ENCODE results near the gene ZGLP1. TPM values are rescaled to one million over a fixed set of nuclear protein-coding genes. Genes with fewer than 3 reads are reported as not detected.

Gene ZGLP1
- total and polyA plus RNA-seq, 2 donors (not counting 1 experiment from before 2014, with no cell fraction given): 6.4 to 8.0 TPM

- intact Hi-C loops (cut with micrococcal nuclease): no loop called here
- H3K4me3 Mint-ChIP-seq: no peak overlapping the region
These were observed 53.1 kb downstream of the ZGLP1 start for GRCh38 chr19:10256551-10256950.

More at GRCh38 chr19:10256551-10256950, 53.1 kb downstream of the ZGLP1 start:
- H3K79me2 ChIP-seq (ENCODE audit: control insufficient read depth, insufficient read depth, low read length): peaks cover 19% of the 10 kb centered on the region
- H3K9ac ChIP-seq (ENCODE audit: low read length): no peak overlapping the region
- peaks cover 6 to 11% of the 10 kb centered on the region in 2 donors for H3K4me1 ChIP-seq (ENCODE audit: control insufficient read depth in 2 of 2, insufficient read depth in 2 of 2, low read length in 2 of 2)
- H3K27me3 Mint-ChIP-seq: no peaks in the 10 kb centered on the region
- H4K20me1 ChIP-seq (ENCODE audit: control insufficient read depth, insufficient read depth, low read length, poor library complexity, severe bottlenecking): peaks cover 5% of the 10 kb centered on the region
- H3K36me3 ChIP-seq (replicated peaks in 1 of 2; ENCODE audit: control extremely low read depth in 1 of 2, control insufficient read depth in 1 of 2, extremely low read depth in 1 of 2, insufficient read depth in 2 of 2, low read length in 1 of 2): peaks cover 0 to 41% of the 10 kb centered on the region in 2 experiments
- TF ChIP-seq EZH2 (IDR thresholded peaks at IDR 0.05; ENCODE audit: borderline replicate concordance, insufficient read depth, low read depth, low read length, poor library complexity, severe bottlenecking) (no peak), CTCF (IDR thresholded peaks at IDR 0.05) (no peak)
- no peaks in the 10 kb centered on the region for H3K9me3 Mint-ChIP-seq (ENCODE audit: insufficient read depth)
- no peak overlapping the region for H2AFZ ChIP-seq (ENCODE audit: insufficient read depth, low read depth, low read length, poor library complexity, severe bottlenecking)
- H3K27ac ChIP-seq (ENCODE audit: low read length in 2 of 2): no peak overlapping the region
- no peaks in the 10 kb centered on the region for H3K27me3 ChIP-seq (replicated peaks in 1 of 4; ENCODE audit: control extremely low read depth in 1 of 4, control insufficient read depth in 3 of 4, insufficient read depth in 4 of 4, low read length in 3 of 4)
- DNase-seq (no peak), ATAC-seq (ENCODE audit: low read depth) (no peak)
- CTCF ChIA-PET: interaction anchor here (0.6 to 7.9 kb wide), 4 partner anchors 13 to 326 kb away, joined by 3 to 268 read pairs (median 50); partner anchors contain the start of gene ICAM1
- no peak overlapping the region for H3K27ac Mint-ChIP-seq
- H3K4me3 ChIP-seq (ENCODE audit: control extremely low read depth in 1 of 5, extremely low read depth in 1 of 5, insufficient read depth in 1 of 5, low read depth in 2 of 5, low read length in 4 of 5): no peak overlapping the region
- POLR2A ChIA-PET: interaction anchor here (1.1 kb wide), 1 partner anchor 23 kb away, joined by 4 read pairs; no protein-coding TSS in a partner anchor
- WGBS (ENCODE audit: insufficient coverage): 92% methylated on average over 6 of the region's 18 CpGs
- H3K4me1 Mint-ChIP-seq: peaks cover 16% of the 10 kb centered on the region
- no peak overlapping the region for H3K4me2 ChIP-seq (replicated peaks; ENCODE audit: low read depth, low read length, poor library complexity, severe bottlenecking)
- no peaks in the 10 kb centered on the region for H3K9me3 ChIP-seq (ENCODE audit: control extremely low read depth in 1 of 3, control insufficient read depth in 2 of 3, insufficient read depth in 1 of 3, low read length in 2 of 3)

All from B cell (primary cell).